H1 (cell line): ENCODE data around the gene DDN. TPM values are rescaled to one million over a fixed set of nuclear protein-coding genes. Genes with fewer than 3 reads are reported as not detected.

ENCODE experiments used
- CTCF ChIA-PET: fragments of 300-600 bp; sonication (Branson Sonifier 250); formaldehyde crosslinking; loops from one replicate; lab custom pipeline; 2021; ENCODE audit not compliant: partially characterized antibody; lab: Charles Lee
- POLR2A ChIA-PET: fragments of 300-600 bp; sonication (Branson Sonifier 250); formaldehyde crosslinking; loops from one replicate; lab custom pipeline; 2021; ENCODE audit warnings: inconsistent platforms; ENCODE audit not compliant: partially characterized antibody; lab: Charles Lee
- DNase-seq, 2 experiments: peaks; one replicate each; pipeline versions ENCODE4 v3.0.0 to v3.0.0-alpha.2; 2010 to 2022; ENCODE audit warnings: low spot score in 2 of 2, low read depth in 1 of 2, mixed read lengths in 1 of 2
- FAIRE-seq: peaks from 2 replicates; lab custom pipeline; 2011; peaks lifted over from hg19 to GRCh38; lab: Jason Lieb, UNC
- H2AFZ ChIP-seq: 2 replicates; pipeline ENCODE4 v1.8.1; 2012; ENCODE audit warnings: low read length, inconsistent platforms
- H2AK5ac ChIP-seq: 2 replicates; pipeline ENCODE4 v1.6.1; 2013; ENCODE audit warnings: low read depth, low read length
- H2BK120ac ChIP-seq: replicated peaks from 2 replicates; pipeline ENCODE3; 2013; ENCODE audit warnings: low read depth, low read length, inconsistent platforms
- H2BK12ac ChIP-seq: 2 replicates; pipeline ENCODE4 v1.6.1; 2013; ENCODE audit warnings: low read depth, low read length
- H2BK15ac ChIP-seq: 2 replicates; pipeline ENCODE4 v1.6.1; 2013; ENCODE audit warnings: low read length
- H2BK20ac ChIP-seq: 2 replicates; pipeline ENCODE4 v1.6.1; 2013; ENCODE audit warnings: low read length
- H2BK5ac ChIP-seq: 2 replicates; pipeline ENCODE4 v1.6.1; 2013; ENCODE audit warnings: low read depth, low read length
- H3K14ac ChIP-seq: 2 replicates; pipeline ENCODE4 v1.6.1; 2013; ENCODE audit warnings: inconsistent platforms; ENCODE audit not compliant: insufficient read length
- H3K18ac ChIP-seq: 2 replicates; pipeline ENCODE4 v1.6.1; 2013; ENCODE audit warnings: low read length; ENCODE audit errors: extremely low read depth
- H3K23ac ChIP-seq: 2 replicates; pipeline ENCODE4 v1.6.1; 2013; ENCODE audit warnings: inconsistent platforms; ENCODE audit not compliant: insufficient read length
- H3K23me2 ChIP-seq: 2 replicates; pipeline ENCODE4 v1.6.1; 2013; ENCODE audit warnings: low read depth, low read length
- H3K27ac ChIP-seq: 2 replicates; pipeline ENCODE4 v1.6.1; 2011; ENCODE audit warnings: low read depth, low read length, inconsistent platforms
- H3K27me3 ChIP-seq, 4 experiments: replicated peaks in 1 of 4; 1 replicate in 1 of 4; 2 replicates in 3 of 4; pipeline versions ENCODE4 v1.6.1 to v1.8.1; 2011 to 2013; ENCODE audit warnings: low read length in 3 of 4, mild to moderate bottlenecking in 3 of 4, inconsistent platforms in 2 of 4, mixed read lengths in 2 of 4, moderate library complexity in 1 of 4; ENCODE audit not compliant: control insufficient read depth in 3 of 4, insufficient read depth in 3 of 4; ENCODE audit errors: extremely low read depth in 1 of 4
- H3K36me3 ChIP-seq, 4 experiments: 2 replicates each; pipeline versions ENCODE4 v1.6.1 to v1.8.1; 2011 to 2013; ENCODE audit warnings: mild to moderate bottlenecking in 4 of 4, low read length in 3 of 4, moderate library complexity in 2 of 4, control low read depth in 1 of 4, inconsistent platforms in 1 of 4; ENCODE audit not compliant: insufficient read depth in 4 of 4, control insufficient read depth in 2 of 4
- H3K4ac ChIP-seq: replicated peaks from 2 replicates; pipeline ENCODE3; 2013; ENCODE audit warnings: low read length, low read depth, mixed read lengths, inconsistent platforms; ENCODE audit not compliant: insufficient read length
- H3K4me1 ChIP-seq, 4 experiments: replicated peaks in 1 of 4; 1 replicate in 1 of 4; 2 replicates in 3 of 4; pipeline versions ENCODE4 v1.6.1 to v1.8.1; 2011 to 2013; ENCODE audit warnings: low read length in 3 of 4, inconsistent platforms in 2 of 4, mixed read lengths in 1 of 4; ENCODE audit not compliant: insufficient read depth in 4 of 4, control insufficient read depth in 3 of 4
- H3K4me2 ChIP-seq, 2 experiments: 2 replicates each; pipeline versions ENCODE4 v1.6.1 to v1.8.1; 2011 to 2013; ENCODE audit warnings: low read depth in 2 of 2, low read length in 2 of 2, control low read depth in 1 of 2, inconsistent platforms in 1 of 2, mild to moderate bottlenecking in 1 of 2; ENCODE audit not compliant: insufficient read depth in 1 of 2
- H3K4me3 ChIP-seq, 4 experiments: fragments of 200-600, 300-600 bp in 1 of 4; sonication (generic), shearing (Covaris generic), sonication (Bioruptor Twin) in 1 of 4; 2 replicates each; pipeline versions ENCODE4 v1.5.1 to v1.8.1; 2011 to 2016; ENCODE audit warnings: low read length in 4 of 4, low read depth in 3 of 4, control low read depth in 2 of 4, inconsistent platforms in 2 of 4, mild to moderate bottlenecking in 2 of 4, mixed read lengths in 1 of 4, moderate library complexity in 1 of 4; ENCODE audit not compliant: insufficient read depth in 2 of 4; ENCODE audit errors: extremely low read depth in 1 of 4
- H3K56ac ChIP-seq: replicated peaks from 2 replicates; pipeline ENCODE3; 2013; ENCODE audit warnings: low read depth, mild to moderate bottlenecking, mixed read lengths, low read length, inconsistent platforms; ENCODE audit not compliant: insufficient read length
- H3K79me1 ChIP-seq: 2 replicates; pipeline ENCODE4 v1.6.1; 2013; ENCODE audit warnings: low read depth, low read length, control low read depth
- H3K79me2 ChIP-seq, 2 experiments: 2 replicates each; pipeline versions ENCODE4 v1.6.1 to v1.8.1; 2012 to 2013; ENCODE audit warnings: low read length in 2 of 2, mild to moderate bottlenecking in 2 of 2, inconsistent platforms in 1 of 2; ENCODE audit not compliant: insufficient read depth in 2 of 2, control insufficient read depth in 1 of 2
- H3K9ac ChIP-seq, 4 experiments: replicated peaks in 1 of 4; 1 replicate in 1 of 4; 2 replicates in 3 of 4; pipeline versions ENCODE4 v1.6.1 to v1.8.1; 2011 to 2013; ENCODE audit warnings: low read depth in 3 of 4, low read length in 3 of 4, control low read depth in 2 of 4, mild to moderate bottlenecking in 2 of 4, moderate library complexity in 2 of 4, inconsistent platforms in 1 of 4; ENCODE audit errors: extremely low read depth in 1 of 4
- H3K9me3 ChIP-seq, 2 experiments: 2 replicates each; pipeline versions ENCODE4 v1.6.1 to v1.8.1; 2012 to 2013; ENCODE audit warnings: mild to moderate bottlenecking in 2 of 2, moderate library complexity in 2 of 2, control low read depth in 1 of 2, inconsistent platforms in 1 of 2, low read depth in 1 of 2, low read length in 1 of 2, mixed read lengths in 1 of 2; ENCODE audit not compliant: insufficient read depth in 2 of 2
- H4K20me1 ChIP-seq, 2 experiments: replicated peaks in 1 of 2; 2 replicates each; pipeline versions ENCODE3 to v1.8.1; 2011 to 2013; ENCODE audit warnings: inconsistent platforms in 2 of 2, low read length in 2 of 2, mild to moderate bottlenecking in 1 of 2; ENCODE audit not compliant: insufficient read depth in 2 of 2, control insufficient read depth in 1 of 2
- H4K5ac ChIP-seq: 2 replicates; pipeline ENCODE4 v1.6.1; 2013; ENCODE audit warnings: low read length, low read depth, mixed read lengths, inconsistent platforms; ENCODE audit not compliant: insufficient read length
- H4K8ac ChIP-seq: 2 replicates; pipeline ENCODE4 v1.8.0; 2013; ENCODE audit warnings: mild to moderate bottlenecking, moderate library complexity, low read length, inconsistent platforms; ENCODE audit not compliant: insufficient read depth; ENCODE audit errors: extremely low read depth
- H4K91ac ChIP-seq: replicated peaks from 2 replicates; pipeline ENCODE3; 2013; ENCODE audit warnings: low read length, mixed read lengths, inconsistent platforms; ENCODE audit not compliant: insufficient read length
- CBX8 ChIP-seq: fragments of 300-800, 300-1000 bp; sonication (generic); IDR thresholded peaks from 2 replicates; pipeline ENCODE4 v1.7.1; 2016; ENCODE audit warnings: low read depth, low read length, borderline replicate concordance
- CEBPB ChIP-seq: IDR thresholded peaks from 2 replicates; pipeline ENCODE4 v1.6.1; 2012; ENCODE audit warnings: low read depth, low read length
- CREB1 ChIP-seq: IDR thresholded peaks from 2 replicates; pipeline ENCODE4 v1.6.1; 2012; ENCODE audit warnings: inconsistent platforms
- CTBP2 ChIP-seq: IDR thresholded peaks from 2 replicates; pipeline ENCODE4 v1.7.0; 2011; ENCODE audit warnings: borderline replicate concordance, mild to moderate bottlenecking, moderate library complexity, mixed read lengths, low read length; ENCODE audit not compliant: insufficient read depth, insufficient read length
- PHF8 ChIP-seq: fragments of 200-600 bp; sonication (generic); conservative IDR thresholded peaks from 2 replicates; pipeline ENCODE4 v1.7.1; 2012; ENCODE audit warnings: low read depth, mild to moderate bottlenecking, inconsistent platforms, low read length, moderate library complexity
- POLR2A ChIP-seq, 2 experiments: IDR thresholded peaks; 1 replicate in 1 of 2; 2 replicates in 1 of 2; pipeline ENCODE4 v1.6.1; 2011; ENCODE audit warnings: low read depth in 2 of 2, low read length in 2 of 2, mild to moderate bottlenecking in 2 of 2; ENCODE audit errors: control extremely low read depth in 1 of 2
- POLR2AphosphoS5 ChIP-seq: IDR thresholded peaks from 2 replicates; pipeline ENCODE4 v1.6.1; 2011; ENCODE audit warnings: low read depth, low read length
- POU5F1 ChIP-seq: IDR thresholded peaks from 2 replicates; pipeline ENCODE4 v1.6.1; 2011; ENCODE audit warnings: low read depth, mild to moderate bottlenecking, low read length, moderate library complexity
- RXRA ChIP-seq: IDR thresholded peaks from 2 replicates; pipeline ENCODE4 v1.6.1; 2011; ENCODE audit warnings: low read depth, mild to moderate bottlenecking, low read length, moderate library complexity; ENCODE audit not compliant: insufficient read depth
- SIN3A ChIP-seq, 2 experiments: IDR thresholded peaks in 1 of 2; conservative IDR thresholded peaks in 1 of 2; 2 replicates each; pipeline ENCODE4 v1.6.1; 2011 to 2012; ENCODE audit warnings: low read length in 2 of 2, improper control_type of control experiment in 1 of 2, low read depth in 1 of 2, mild to moderate bottlenecking in 1 of 2
- TCF12 ChIP-seq: IDR thresholded peaks from 2 replicates; pipeline ENCODE4 v1.6.1; 2011; ENCODE audit warnings: low read depth, mild to moderate bottlenecking, low read length
- USF2 ChIP-seq: IDR thresholded peaks from 2 replicates; pipeline ENCODE4 v1.6.1; 2011; ENCODE audit warnings: low read length, improper control_type of control experiment
- YY1 ChIP-seq: IDR thresholded peaks from 2 replicates; pipeline ENCODE4 v1.6.1; 2011; ENCODE audit warnings: low read depth, mild to moderate bottlenecking, low read length
- ZNF274 ChIP-seq: IDR thresholded peaks from 2 replicates; pipeline ENCODE4 v1.7.0; 2012; ENCODE audit warnings: low read length, borderline replicate concordance; ENCODE audit errors: extremely low read depth
- WGBS, 2 experiments: shearing (Covaris generic) in 1 of 2; methylation state at CpG; one replicate each; pipeline versions ENCODE4 v1.1.6 to v1.1.7; 2013 to 2015; ENCODE audit warnings: low lambda C conversion rate in 2 of 2, mixed read lengths in 2 of 2, inconsistent platforms in 1 of 2, low coverage in 1 of 2, missing lambda C conversion rate in 1 of 2; ENCODE audit not compliant: insufficient replicate concordance in 2 of 2, insufficient coverage in 1 of 2, insufficient read length in 1 of 2; ENCODE audit errors: extremely low coverage in 1 of 2, missing lambda C conversion rate in 1 of 2; 5-methylcytosine and 5-hydroxymethylcytosine counted together
- polyA plus RNA-seq, 7 experiments: library from polyadenylated mRNA; depleted of rRNA in 3 of 7; stranded (reverse) in 5 of 7; unstranded in 2 of 7; fragments of >200 nt in 5 of 7; fragments of 200-250 nt in 2 of 7; gene quantifications; 1 replicate in 5 of 7; 2 replicates in 1 of 7; 4 replicates in 1 of 7; pipeline versions ENCODE4 v1.2.1 to v1.2.3, GENCODE V29; 2011 to 2013; ENCODE audit warnings: missing spikeins in 2 of 7, mixed read lengths in 2 of 7
- total RNA-seq: library from RNA; stranded (reverse); fragmentation: NEBNext Ultra II Directional; extraction: Animal tissue kit (Norgen Biotek cat#: 25700); gene quantifications from 2 replicates; pipeline ENCODE4 v1.2.1, GENCODE V29; 2021

The DDN gene
- total and polyA plus RNA-seq, 2 of the 8 experiments (the other 6 are each of a cell fraction or from before 2014, with no cell fraction given): 0.14 to 0.30 TPM

- Histone ChIP-seq H4K20me1 (peaks cover 3 to 8% of the 10 kb centered on the region in 2 experiments), H3K18ac (no peak overlapping the region), H3K4me2 (no peak overlapping the region), H2BK120ac (no peak overlapping the region), H4K5ac (no peak overlapping the region), H3K4me1 (peaks cover 0 to 2% (median 0%) of the 10 kb centered on the region in 4 experiments; a peak in 2 of 7 replicates), H3K23me2 (peaks cover 3% of the 10 kb centered on the region), H3K9ac (no peak overlapping the region), H3K36me3 (peaks cover 31 to 71% (median 56%) of the 10 kb centered on the region in 4 experiments; a peak in 7 of 8 replicates), H3K23ac (no peak overlapping the region), H2BK15ac (no peak overlapping the region), H4K91ac (no peak overlapping the region)
- 86% methylated on average over 2 of the region's 2 CpGs; no CpG with 5 or more reads in 1 of the 2 experiments for WGBS, 2 experiments
- POLR2A ChIA-PET: interaction anchor here (1.3 to 22.2 kb wide), 3 partner anchors 17 to 32 kb away, joined by 3 to 339 read pairs (median 3); no protein-coding TSS in a partner anchor
- TF ChIP-seq CEBPB: no peak
- TF ChIP-seq SIN3A (conservative IDR thresholded peaks at IDR 0.05 in 1 of 2, IDR thresholded peaks at IDR 0.05 in 1 of 2; ENCODE audit: low read depth in 1 of 2, low read length in 2 of 2): no peak
- no peak for TF ChIP-seq POLR2A (IDR thresholded peaks at IDR 0.05; ENCODE audit: control extremely low read depth in 1 of 2, low read depth in 2 of 2, low read length in 2 of 2)
- no peak for TF ChIP-seq USF2
- no peak for TF ChIP-seq YY1
- no peak for TF ChIP-seq POU5F1
- TF ChIP-seq RXRA: no peak
- TF ChIP-seq TCF12: no peak
- no peak for TF ChIP-seq POLR2AphosphoS5
- TF ChIP-seq CBX8: no peak
- TF ChIP-seq CTBP2: no peak
- no peak for TF ChIP-seq ZNF274
- no peak for TF ChIP-seq PHF8
- TF ChIP-seq CREB1: no peak
- TF ChIP-seq, all 59 proteins: peak for 0
- no peaks in the 10 kb centered on the region for H3K27me3 ChIP-seq
- no peak overlapping the region for H3K27ac ChIP-seq
- DNase-seq (no peak), FAIRE-seq (no peak)
- H3K4me3 ChIP-seq: no peak overlapping the region
- H3K14ac ChIP-seq: no peak overlapping the region
- H3K79me1 ChIP-seq: no peaks in the 10 kb centered on the region; the same call in 1 of the 2 replicates
- H4K8ac ChIP-seq: no peak overlapping the region
- H3K4ac ChIP-seq: no peak overlapping the region
- H3K9me3 ChIP-seq: no peaks in the 10 kb centered on the region
- H3K79me2 ChIP-seq: no peaks in the 10 kb centered on the region
- H3K56ac ChIP-seq: no peak overlapping the region
- H2AK5ac ChIP-seq: no peak overlapping the region
- no peak overlapping the region for H2AFZ ChIP-seq
- CTCF ChIA-PET: interaction anchor here (1.0 to 4.9 kb wide), 5 partner anchors 8 to 68 kb away, joined by 3 to 43 read pairs (median 7); no protein-coding TSS in a partner anchor
- H2BK5ac ChIP-seq: no peak overlapping the region
- H2BK20ac ChIP-seq: no peak overlapping the region
- no peak overlapping the region for H2BK12ac ChIP-seq
These were observed 24.6 kb upstream of the DDN start for GRCh38 chr12:49023812-49024211.
